HG03025 (cell line): ENCODE results near the gene TMEFF1.

Experiments
- ATAC-seq: cut with Tn5 transposase; IDR thresholded peaks from one replicate; pipeline ENCODE4 v1.9.1; 2021; ENCODE audit warnings: mild to moderate bottlenecking, moderate library complexity; ENCODE audit not compliant: unreplicated experiment, low FRiP score

TMEFF1 gene

DNA sequence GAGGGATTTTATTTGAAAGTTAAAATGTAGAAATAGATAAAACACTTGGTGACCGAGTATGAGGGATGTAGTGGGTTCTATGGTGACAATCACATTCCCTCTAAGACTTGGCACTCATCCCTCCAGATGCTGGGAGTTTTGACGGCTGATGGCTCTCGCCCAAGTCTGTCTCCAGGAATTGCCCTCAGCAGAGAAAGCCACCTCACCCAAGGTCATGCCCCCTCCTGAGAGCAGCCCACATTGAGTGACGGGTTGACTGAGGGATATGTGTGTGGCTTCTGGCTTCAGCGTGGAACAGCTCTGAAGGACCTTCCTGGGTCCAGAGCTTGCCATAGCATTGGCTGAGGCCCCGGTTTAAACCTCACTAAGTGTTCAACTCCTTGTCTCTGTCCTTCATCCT lies 124.3 kb downstream of the TMEFF1 start:
- no peak for ATAC-seq

DNA sequence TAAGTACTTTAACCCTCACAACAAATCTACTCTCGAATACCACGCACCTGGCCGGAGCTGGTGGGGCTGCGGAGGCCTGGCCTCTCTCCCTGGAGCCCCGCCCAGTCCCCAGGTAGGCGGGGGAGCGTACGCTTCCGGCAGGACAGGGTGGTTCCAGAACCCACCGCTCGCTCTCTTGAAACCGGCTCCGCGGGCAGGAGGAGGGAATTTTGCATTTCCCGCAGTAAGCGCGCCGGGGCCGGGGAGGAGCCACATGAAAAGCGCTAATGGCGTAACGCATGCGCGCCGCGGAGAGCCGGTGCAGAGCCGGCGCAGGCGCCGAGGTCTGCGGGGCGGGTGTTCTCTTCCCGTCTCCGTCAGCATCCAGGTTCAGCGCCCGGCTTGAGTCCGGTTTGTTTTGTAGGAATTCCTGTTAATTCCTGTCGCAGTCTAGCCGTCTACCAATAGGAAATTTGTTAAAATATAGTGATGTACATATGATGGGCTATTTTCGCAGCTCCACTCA lies 125.7 kb downstream of the TMEFF1 start:
- peak; percentile 73 for ATAC-seq

DNA sequence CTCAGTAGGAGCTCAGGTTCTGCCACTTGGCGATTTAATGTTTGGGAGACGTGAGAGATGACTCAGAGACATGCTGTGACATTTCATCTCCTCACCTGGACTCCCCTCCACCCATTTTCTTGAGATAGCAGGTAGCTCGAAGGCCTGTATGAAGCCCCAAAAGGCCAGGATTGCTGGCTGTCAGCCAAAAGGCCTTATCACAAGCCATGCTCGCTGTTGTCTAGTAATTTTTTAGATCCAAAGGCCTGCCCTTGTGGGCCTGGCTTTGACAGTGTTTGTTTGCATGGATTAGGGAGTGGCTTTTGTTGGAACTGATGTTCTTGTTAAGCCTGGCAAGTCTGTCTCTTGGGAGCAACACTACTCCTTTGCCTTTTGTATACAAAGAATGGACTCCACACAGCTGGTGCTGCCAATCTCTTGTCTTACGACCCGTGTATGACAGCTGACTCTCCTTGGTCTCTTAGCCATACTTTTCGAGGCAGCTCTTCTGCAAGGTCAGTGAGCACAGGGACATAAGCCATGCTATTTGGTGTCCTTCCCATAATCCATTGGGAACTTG lies 127.7 kb downstream of the TMEFF1 start:
- no peak for ATAC-seq

DNA sequence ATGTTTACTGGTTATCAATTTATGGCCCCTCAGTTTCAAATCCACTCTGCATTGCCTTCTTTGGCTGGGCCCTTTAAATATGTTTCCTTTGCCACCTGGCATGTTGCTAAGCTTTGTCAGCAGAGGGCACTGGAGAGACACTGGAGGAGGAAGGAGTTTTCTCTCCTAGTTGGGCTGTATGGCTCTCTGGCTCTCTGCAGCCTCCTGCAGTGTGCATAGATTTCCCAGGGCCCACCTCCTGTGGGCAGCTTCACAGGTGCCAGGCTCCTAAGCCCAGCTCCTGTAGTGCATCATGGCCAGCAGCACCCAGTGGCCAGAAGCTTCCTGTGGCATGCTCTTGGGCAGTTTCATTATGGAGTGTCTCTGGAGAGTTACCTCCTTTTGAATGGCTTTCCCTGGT lies 128.3 kb downstream of the TMEFF1 start:
- peak; percentile 54 for ATAC-seq

GRCh38 chr9:100602342-100602801 lies 129.4 kb downstream of the TMEFF1 start:
- ATAC-seq = no peak

- no peak for ATAC-seq
These were observed 132.5 kb downstream of the TMEFF1 start for GRCh38 chr9:100605405-100605804.

DNA sequence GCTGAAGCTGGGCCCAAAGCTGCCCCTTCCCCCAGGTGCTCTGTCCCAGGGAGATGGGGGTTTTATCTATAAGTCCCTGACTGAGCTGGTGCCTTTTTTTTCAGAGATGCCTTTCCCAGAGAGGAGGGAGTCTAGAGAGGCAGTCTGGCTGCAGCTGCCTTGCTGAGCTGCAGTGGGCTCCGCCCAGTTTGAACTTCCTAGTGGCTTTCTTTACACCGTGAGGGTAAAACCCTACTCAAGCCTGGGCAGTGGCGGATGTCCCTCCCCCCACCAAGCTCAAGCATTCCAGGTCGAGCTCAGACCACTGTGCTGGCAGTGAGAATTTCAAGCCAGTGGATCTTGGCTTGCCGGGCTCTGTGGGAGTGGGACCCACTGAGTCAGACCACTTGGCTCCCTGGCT lies 146.2 kb downstream of the TMEFF1 start:
- ATAC-seq = no peak

- no peak for ATAC-seq
These were observed 146.7 kb downstream of the TMEFF1 start for GRCh38 chr9:100619665-100620064.

- no peak for ATAC-seq
These were observed 151.0 kb downstream of the TMEFF1 start for GRCh38 chr9:100623969-100624368.

- ATAC-seq = no peak
These were observed 154.0 kb downstream of the TMEFF1 start for GRCh38 chr9:100626949-100627348.
